Choroid plexus epithelial cell (primary cell): ENCODE results near the gene LIMS2.

Experiments
- DNase-seq: peaks from one replicate; pipeline ENCODE4 v3.0.0-alpha.2; 2010; ENCODE audit warnings: low read depth
- H3K4me3 ChIP-seq: 2 replicates; pipeline ENCODE4 v1.5.1; 2011; ENCODE audit warnings: low read depth, mild to moderate bottlenecking, control low read depth, low read length, moderate library complexity
- CTCF ChIP-seq: conservative IDR thresholded peaks from 2 replicates; pipeline ENCODE4 v1.5.1; 2011; ENCODE audit warnings: low read depth, mild to moderate bottlenecking, control low read depth, inconsistent platforms, low read length, moderate library complexity

Gene LIMS2

DNA sequence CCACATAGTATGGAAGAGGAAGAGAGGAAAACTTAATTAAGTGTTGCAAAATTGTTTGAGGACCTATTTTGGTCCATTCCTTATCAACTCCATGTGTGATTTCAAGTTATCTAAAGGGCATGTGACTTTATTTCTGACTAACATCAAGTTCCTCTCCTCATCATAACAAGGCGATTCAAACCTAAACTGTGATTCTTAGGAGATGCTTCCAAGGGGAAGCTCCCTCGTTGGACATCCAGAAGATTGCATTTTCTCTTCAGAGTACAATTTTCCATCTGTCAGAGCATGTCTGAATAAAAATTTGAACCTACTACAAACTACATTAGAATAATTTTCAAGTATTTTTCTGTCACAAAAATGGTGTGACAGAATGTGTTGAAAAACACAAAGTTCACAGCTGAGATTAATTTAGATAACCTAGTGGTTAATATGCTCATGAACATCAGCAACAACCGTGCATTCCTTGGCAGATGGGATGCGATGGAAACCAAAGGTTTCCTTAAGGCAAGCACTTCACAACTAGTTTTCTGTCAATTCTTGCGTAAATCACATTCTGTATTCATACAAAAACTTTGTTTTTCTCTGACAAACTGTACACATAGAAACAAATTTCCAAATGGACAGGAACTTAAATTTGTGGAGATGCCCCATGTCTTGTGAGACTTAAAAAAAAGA lies 30.2 kb upstream of the LIMS2 start:
- no peak for TF ChIP-seq CTCF
- no peak for DNase-seq

DNA sequence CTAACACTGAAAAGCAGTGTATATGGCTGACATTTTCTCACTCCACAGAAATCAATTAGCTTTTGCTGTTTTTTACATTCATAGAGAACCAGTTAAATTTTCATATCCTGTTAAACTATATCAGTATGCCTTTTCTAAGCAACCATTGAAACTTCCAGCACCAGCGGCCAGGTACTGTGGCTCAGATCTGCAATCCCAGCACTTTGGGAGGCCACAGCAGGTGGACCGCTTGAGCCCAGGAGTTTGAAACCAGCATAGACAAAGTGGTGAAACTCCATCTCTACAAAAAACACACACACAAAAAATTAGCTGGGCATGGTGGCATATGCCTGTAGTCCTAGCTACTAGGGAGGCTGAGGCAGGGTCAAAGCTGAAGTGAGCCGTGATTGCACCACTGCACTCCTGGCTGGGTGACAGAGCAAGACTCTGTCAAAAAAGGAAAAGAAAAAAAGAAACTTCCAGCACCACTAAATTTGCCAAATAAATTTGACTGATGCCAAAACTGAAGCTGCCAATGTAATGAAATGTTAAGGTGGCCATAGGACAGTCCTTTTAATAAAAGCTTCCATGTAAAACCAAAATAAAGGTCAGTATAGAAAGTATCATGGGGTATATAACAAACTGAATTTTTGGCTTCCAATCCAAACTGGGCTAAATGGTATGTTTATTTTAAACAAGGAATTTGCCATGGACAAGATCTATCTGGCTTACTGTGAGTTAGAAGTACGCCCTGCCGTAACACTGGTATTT lies 29.5 kb upstream of the LIMS2 start:
- no peak overlapping the region for H3K4me3 ChIP-seq
- DNase-seq, result peak; percentile 21
- TF ChIP-seq CTCF, result no peak

More for the DNA sequence above, 30.2 kb upstream of the LIMS2 start:
- H3K4me3 ChIP-seq, result no peak overlapping the region

DNA sequence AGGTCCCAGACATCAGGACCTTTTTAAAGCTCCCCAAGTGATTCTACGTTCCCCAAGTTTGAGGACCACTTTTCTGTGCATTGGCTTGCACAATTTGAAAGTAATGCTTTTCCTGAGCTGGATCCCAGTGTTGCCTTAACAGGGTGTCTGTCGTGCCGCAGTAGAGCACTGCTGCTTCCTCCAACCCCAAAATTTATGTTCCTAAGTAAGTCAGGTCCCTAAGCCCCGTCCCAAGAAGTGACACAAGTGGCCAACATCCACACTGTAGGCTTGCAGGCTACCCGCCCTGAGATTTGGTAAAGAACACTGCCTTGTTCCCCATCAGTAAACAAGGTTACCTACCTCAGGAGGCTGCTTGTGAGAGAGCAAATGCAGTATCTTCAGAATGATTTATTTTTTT lies 28.0 kb upstream of the LIMS2 start:
- no peak overlapping the region for H3K4me3 ChIP-seq
- TF ChIP-seq CTCF, result no peak
- no peak for DNase-seq

DNA sequence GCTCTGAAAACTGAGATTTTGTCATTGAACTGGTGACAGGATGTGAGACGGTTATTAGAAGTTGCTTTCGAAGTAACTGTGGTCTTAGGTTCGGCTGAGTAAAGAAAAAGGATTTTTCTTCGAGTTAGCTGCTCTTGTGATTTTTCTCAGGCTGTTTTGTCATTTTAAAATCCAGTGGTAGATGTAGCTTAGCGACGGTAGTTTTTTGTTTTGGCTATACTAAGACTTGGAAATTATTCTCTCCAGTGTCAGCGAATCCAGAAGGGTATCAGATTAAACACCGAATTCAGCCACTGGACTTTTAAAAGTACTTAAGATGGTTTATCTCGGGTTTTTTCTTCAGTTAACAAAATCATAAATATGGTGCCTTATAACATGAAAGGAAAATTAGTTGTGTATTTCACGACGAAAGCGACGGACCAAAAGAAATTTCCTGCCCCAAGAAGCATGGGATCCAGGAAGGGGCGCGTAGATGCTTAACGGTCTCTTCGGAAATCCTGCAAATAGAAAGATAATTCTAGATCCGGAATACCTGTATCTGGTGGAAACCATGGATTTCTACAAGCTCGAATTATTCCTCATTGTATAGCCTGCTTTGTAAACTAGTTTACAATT lies 27.2 kb upstream of the LIMS2 start:
- DNase-seq, result no peak
- no peak for TF ChIP-seq CTCF
- H3K4me3 ChIP-seq, result peak overlapping the region; percentile 72

DNA sequence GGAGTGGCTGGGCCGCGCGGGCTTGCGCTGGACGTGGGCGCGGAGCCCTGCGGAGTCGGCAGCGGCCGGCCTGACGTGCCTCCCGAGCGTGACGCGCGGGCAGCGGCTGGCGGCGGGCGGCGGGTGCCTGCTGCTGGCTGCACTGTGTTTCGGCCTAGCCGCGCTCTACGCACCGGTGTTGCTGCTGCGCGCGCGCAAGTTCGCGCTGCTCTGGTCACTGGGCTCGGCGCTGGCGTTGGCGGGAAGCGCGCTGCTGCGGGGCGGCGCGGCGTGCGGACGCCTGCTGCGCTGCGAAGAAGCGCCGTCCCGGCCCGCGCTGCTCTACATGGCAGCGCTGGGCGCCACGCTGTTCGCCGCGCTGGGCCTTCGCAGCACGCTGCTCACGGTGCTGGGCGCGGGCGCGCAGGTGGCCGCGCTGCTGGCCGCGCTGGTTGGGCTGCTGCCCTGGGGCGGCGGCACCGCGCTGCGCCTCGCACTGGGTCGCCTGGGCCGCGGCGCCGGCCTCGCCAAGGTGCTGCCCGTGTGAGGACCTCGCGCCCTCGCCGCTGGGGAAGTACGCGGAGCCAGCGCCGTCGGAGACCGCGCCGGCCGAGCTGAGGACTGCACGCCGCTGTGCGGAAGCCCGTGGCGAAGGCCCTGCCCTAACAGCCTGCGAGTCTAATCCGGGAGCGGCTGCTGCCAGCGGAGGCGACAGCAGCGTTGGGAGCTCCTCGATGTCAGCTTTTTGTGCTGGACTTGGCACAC lies 26.5 kb upstream of the LIMS2 start:
- DNase-seq, result peak; percentile 80
- peak overlapping the region; percentile 72 for H3K4me3 ChIP-seq
- peak; percentile 25 for TF ChIP-seq CTCF

DNA sequence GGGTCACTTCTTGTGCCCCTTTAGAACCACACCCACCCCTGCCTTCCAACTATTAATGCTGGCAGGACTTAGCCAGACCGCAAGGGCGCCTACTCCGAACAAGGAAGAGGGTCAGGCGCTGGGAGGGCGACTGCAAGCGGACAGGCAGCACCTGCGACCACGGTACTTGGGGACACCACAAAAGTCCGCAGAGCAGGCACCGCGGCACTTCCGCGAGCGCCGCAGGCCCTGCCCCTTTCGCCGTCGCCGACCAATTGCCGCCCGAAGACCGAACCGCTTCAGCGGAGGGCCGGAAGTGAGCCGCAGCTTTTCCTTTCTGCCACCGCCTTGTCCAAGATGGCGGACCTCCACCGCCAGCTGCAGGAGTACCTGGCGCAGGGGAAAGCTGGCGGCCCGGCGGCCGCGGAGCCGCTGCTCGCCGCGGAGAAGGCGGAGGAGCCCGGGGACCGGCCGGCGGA lies 25.9 kb upstream of the LIMS2 start, which contains the start of gene SFT2D3:
SFT2D3 (plus strand) TSS at position 305 of the 458 bp plus-strand sequence; CDS start at position 337, 32 bp downstream.
- TF ChIP-seq CTCF, result no peak
- H3K4me3 ChIP-seq, result peak within 1 kb of the TSS; percentile 72

More for the DNA sequence above, 25.9 kb upstream of the LIMS2 start, which contains the start of gene SFT2D3:
- DNase-seq, result peak; percentile 93
